ENCODE measurements around the gene LRP1.

Gene LRP1

DNA sequence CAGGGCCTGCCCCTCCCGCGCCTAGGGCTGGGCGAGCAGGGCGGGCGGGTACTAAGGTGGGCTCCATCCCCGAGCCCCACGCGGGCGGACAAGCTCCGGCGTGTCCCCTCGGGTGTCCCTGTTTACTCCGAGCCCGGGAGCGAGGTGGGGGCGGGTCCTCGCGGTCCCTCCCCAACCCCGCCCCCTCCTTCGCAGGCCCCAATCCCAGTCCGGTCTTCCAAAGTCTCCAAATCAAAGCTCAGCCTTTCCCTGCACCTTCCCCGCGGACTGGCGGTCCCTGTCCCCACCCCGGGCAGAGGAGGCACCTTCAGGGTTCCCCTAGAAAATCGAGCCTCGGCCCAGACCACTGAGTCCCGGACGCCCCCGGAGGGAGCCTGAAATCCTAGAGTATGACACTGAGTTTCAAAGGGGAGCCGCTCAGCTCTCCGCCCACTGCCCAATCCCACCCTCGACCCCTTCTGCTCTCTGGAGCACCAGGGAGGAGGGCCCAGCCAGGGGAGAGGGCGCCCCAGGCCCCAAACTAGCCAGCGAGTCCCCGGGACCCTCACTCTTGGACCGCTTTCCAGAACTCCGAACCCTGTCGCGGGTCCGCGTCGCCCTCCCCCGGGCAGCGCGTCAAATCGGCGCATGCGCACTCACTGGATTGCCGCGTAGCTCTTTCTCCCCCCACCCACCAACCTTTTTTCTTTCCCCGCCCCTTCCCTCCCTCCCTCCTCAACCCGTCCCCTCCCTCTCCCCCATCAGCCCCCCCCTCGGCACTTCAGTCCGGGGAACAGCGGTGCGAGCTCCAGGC is at the start of gene LRP1:
TSS of gene LRP1 (plus strand) at position 758 of the 793 bp plus-strand sequence. CDS start 482 bp downstream, outside the sequence.
- TF ChIP-seq, protein P1, sequence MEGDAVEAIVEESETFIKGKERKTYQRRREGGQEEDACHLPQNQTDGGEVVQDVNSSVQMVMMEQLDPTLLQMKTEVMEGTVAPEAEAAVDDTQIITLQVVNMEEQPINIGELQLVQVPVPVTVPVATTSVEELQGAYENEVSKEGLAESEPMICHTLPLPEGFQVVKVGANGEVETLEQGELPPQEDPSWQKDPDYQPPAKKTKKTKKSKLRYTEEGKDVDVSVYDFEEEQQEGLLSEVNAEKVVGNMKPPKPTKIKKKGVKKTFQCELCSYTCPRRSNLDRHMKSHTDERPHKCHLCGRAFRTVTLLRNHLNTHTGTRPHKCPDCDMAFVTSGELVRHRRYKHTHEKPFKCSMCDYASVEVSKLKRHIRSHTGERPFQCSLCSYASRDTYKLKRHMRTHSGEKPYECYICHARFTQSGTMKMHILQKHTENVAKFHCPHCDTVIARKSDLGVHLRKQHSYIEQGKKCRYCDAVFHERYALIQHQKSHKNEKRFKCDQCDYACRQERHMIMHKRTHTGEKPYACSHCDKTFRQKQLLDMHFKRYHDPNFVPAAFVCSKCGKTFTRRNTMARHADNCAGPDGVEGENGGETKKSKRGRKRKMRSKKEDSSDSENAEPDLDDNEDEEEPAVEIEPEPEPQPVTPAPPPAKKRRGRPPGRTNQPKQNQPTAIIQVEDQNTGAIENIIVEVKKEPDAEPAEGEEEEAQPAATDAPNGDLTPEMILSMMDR (IDR thresholded peaks at IDR 0.05; ENCODE audit: low read depth, low read length): no peak

DNA sequence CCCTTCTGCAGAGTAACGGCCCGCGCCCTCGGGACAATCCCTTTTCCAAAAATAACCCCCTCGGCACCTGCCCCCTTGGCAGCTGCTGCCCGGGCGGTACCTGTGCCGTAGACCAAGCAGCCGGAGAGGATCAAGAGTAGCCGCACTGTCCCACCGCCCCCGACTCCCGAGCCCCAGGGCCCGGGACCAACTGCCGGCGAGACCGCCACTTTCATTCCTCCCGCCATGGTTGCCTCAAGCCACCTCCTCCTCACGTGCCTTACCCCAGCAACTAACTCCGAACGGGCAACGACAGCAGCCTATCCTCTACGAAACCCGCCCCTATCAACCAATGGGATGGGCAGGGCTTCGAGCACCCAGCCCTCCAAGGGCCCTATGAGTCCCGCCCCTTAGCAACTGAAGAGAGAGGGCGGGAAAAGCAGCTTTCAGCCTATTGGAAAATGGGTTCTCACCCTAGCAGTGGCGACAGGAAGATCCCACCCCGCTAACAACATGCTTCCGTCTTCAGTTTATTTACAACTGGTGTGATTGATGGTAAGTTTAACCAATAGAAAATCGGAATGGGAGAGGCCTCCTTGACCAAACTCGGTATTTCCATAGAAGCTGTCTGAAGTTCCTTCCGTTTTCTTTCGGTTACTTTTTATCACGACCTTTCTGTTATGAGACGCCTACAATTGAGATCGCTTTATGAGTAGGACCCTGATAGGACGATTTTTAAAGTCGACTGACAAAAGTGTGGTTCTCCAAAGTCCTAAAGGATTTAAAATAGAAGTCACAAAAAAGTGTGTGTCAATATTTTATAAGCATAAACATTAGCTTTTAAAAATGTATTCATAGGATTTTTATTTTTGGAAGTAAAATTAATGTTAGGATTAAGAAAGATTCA is 49.5 kb upstream of the LRP1 start, which contains the start of gene NEMP1:
TSS of gene NEMP1 (minus strand) at position 273 of the 886 bp plus-strand sequence. CDS start at position 227, 46 bp downstream.
- TF ChIP-seq, protein P1 (IDR thresholded peaks at IDR 0.05; ENCODE audit: low read depth, low read length): no peak
- DNase-seq (ENCODE audit: extremely low read depth, low read depth): peak; percentile 100

More for the DNA sequence above, at the start of gene LRP1:
- DNase-seq (ENCODE audit: extremely low read depth, low read depth): peak; percentile 93

DNA sequence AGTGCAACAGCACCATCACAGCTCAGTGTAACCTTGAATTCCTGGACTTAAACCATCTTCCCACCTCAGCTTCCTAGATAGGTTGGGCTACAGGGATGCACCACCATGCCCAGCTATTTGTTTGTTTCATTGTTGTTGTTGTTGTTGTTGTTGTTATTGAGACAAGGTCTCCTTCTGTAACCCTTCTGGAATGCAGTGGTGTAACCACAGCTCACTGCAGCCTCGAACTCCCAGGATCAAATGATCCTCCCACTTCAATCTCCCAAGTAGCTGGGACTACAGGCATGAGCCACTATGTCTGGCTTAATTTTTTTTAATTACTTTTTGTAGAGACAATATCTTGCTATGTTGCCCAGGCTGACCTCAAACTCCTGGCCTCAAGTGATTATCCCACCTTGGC is 48.5 kb upstream of the LRP1 start:
- TF ChIP-seq, protein P1 (IDR thresholded peaks at IDR 0.05; ENCODE audit: low read depth, low read length): no peak
- DNase-seq (ENCODE audit: extremely low read depth, low read depth): no peak

DNA sequence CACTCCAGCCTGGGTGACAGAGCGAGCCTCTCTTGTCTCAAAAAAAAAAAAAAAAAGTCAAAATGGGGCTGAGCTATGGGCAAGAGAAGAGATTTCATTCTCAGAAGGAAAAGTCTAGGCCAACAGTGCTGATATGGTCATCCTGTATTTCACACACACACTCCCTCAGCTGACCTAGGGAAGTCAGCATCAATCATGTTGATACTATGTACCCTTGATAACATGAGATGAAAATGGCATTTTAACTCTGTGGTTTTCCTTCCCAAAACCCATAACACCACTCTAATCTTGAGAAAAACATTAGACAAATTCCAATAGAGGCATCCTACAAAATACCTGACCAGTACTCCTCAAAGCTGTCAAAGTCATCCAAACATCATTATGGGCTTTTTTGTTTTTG is 47.4 kb upstream of the LRP1 start:
- DNase-seq (ENCODE audit: extremely low read depth, low read depth): no peak
- TF ChIP-seq, protein P1 (IDR thresholded peaks at IDR 0.05; ENCODE audit: low read depth, low read length): no peak

DNA sequence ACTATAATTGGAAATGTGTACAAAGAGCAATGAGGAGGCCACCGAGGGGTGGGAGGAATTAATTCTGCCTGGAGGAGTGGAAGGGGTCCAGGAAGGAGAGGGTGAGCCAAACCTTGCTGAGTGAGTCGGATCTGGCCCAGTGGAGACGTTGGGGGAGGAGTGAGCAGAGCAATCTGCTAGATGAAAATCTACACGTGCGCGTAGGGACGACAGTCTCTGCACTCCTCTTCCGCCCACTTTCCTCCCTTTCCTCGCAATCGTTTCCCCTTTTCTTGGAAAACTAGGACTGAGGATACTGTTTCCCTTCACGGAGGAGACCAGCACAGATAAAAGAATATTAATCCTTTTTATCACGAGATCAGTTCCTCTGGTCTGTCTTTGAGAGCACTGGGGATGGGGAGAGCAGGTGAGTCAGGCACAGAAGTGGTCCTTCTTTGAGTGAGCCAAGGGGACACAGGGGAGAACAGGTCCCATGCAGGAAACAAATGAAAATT is 42.2 kb upstream of the LRP1 start:
- no peak for DNase-seq (ENCODE audit: extremely low read depth, low read depth)
- TF ChIP-seq, protein P1 (IDR thresholded peaks at IDR 0.05; ENCODE audit: low read depth, low read length): no peak

DNA sequence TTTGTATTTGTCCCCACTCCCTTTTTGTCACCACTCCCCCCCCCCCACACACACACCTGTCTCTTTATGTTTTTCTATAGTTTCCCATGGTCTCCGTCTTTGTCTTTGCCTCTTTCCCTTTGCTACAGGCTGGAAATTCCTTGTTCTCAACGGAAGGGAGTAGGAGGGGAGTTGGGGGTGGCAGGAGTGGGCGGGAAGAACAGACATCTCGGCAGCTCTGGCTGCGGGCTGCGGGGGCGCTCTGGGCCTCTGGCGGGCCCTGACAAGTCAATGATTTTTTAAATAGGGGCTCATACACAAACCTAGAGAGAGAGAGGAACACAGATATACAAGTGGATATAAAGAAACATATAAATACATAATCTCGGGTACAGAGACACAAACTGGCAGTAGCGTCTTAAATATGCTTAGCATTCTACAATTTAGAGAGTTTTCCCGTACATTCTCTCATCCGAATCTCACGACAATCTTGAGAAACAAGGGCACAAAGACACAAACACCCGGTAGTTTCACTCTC is 41.7 kb upstream of the LRP1 start:
- DNase-seq (ENCODE audit: extremely low read depth, low read depth): no peak
- TF ChIP-seq, protein P1 (IDR thresholded peaks at IDR 0.05; ENCODE audit: low read depth, low read length): peak; percentile 49

All from AG09319 (cell line).